Loucy (cell line): Measurements from ENCODE around the gene VANGL1.

Experiments
- CTCF ChIP-seq: fragments of 200-600 bp; sonication (generic); conservative IDR thresholded peaks from 2 replicates; pipeline ENCODE4 v1.5.1; 2014; ENCODE audit warnings: mild to moderate bottlenecking, antibody characterized with exemption, low read length
- EZH2phosphoT487 ChIP-seq: fragments of 200-600 bp; IDR thresholded peaks from 2 replicates; pipeline ENCODE4 v1.6.1; 2018; ENCODE audit warnings: antibody characterized with exemption, mild to moderate bottlenecking, moderate library complexity, borderline replicate concordance

- TF ChIP-seq CTCF (no peak), EZH2phosphoT487 (no peak)
These were observed 61.2 kb downstream of the VANGL1 start for GRCh38 chr1:115702959-115703358.
